Memory B cell (primary cell): ENCODE measurements around the gene PRDM11.

Experiments
- ATAC-seq: fragments of 150-1000 bp; cut with Tn5 transposase; 2 replicates; pipeline ENCODE4 v1.10.0; 2021; ENCODE audit warnings: low read depth, mild to moderate bottlenecking, moderate library complexity
- DNase-seq, 2 donors: peaks; one replicate each; pipeline ENCODE4 v3.0.0; 2022; ENCODE audit warnings: low spot score in 2 of 2
- H3K27ac Mint-ChIP-seq: one replicate; pipeline ENCODE4 v1.8.0; 2022; ENCODE audit warnings: mild to moderate bottlenecking, moderate library complexity, mixed read lengths
- H3K27me3 Mint-ChIP-seq: one replicate; pipeline ENCODE4 v1.8.0; 2022; ENCODE audit warnings: mixed read lengths
- H3K36me3 Mint-ChIP-seq: one replicate; pipeline ENCODE4 v1.8.0; 2022; ENCODE audit warnings: mild to moderate bottlenecking, mixed read lengths
- H3K4me1 Mint-ChIP-seq: one replicate; pipeline ENCODE4 v1.8.0; 2022; ENCODE audit warnings: mixed read lengths
- H3K4me3 Mint-ChIP-seq: one replicate; pipeline ENCODE4 v1.8.0; 2022; ENCODE audit warnings: mild to moderate bottlenecking, moderate library complexity, mixed read lengths
- H3K9me3 Mint-ChIP-seq: one replicate; pipeline ENCODE4 v1.8.0; 2022; ENCODE audit warnings: mixed read lengths

The PRDM11 gene

GRCh38 chr11:45168366-45169130 is 22.1 kb downstream of the PRDM11 start:
- ATAC-seq (no peak), DNase-seq (no peak)
- Mint-ChIP-seq H3K4me3 (no peak overlapping the region), H3K27me3 (no peaks in the 10 kb centered on the region), H3K27ac (no peak overlapping the region), H3K9me3 (no peaks in the 10 kb centered on the region), H3K36me3 (peaks cover 6% of the 10 kb centered on the region), H3K4me1 (peaks cover 27% of the 10 kb centered on the region)

DNA sequence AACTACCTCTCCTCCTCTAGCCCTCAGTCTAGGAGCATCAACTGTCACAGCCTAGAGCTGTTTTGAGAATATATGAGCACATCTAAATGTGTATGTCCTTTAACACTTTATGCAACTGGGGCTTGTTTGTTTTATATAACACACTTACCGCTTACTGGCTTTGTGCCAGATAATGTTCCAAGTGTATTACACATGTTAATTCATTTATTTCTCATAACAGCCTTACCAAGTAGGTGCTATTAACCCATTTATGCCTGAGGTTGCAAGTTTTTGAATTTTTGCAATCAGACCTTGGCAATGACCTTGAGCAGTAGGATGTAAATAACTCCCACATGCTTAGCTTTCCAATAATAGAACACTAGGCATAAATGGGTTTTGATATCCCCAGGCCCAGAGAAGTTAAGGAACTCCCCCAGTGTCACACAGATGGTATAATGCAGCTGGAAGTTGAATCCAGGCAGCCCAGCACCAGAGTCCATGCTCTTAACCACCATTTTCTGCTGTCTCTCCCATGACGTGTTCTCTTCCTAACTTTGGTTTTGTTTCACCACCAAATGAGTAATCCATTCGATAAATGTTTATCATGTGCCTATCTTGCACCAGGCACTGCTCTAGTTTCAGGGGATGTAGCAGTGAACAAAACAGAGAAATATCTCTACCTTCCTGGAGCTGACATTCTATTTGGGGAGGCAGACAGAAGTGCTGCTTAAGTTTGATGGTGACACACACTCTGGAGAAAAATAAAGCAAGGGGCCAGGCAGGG is 23.1 kb downstream of the PRDM11 start:
- Mint-ChIP-seq H3K36me3 (peaks cover 6% of the 10 kb centered on the region), H3K9me3 (no peaks in the 10 kb centered on the region), H3K4me3 (no peak overlapping the region), H3K27ac (no peak overlapping the region), H3K4me1 (peaks cover 29% of the 10 kb centered on the region), H3K27me3 (no peaks in the 10 kb centered on the region)
- no peak for DNase-seq
- no peak for ATAC-seq

GRCh38 chr11:45170484-45170883 is 24.0 kb downstream of the PRDM11 start:
- Mint-ChIP-seq H3K4me1 (peaks cover 30% of the 10 kb centered on the region), H3K27me3 (no peaks in the 10 kb centered on the region), H3K27ac (no peak overlapping the region), H3K4me3 (no peak overlapping the region), H3K9me3 (no peaks in the 10 kb centered on the region), H3K36me3 (peaks cover 7% of the 10 kb centered on the region)
- no peak for DNase-seq
- ATAC-seq, result no peak

DNA sequence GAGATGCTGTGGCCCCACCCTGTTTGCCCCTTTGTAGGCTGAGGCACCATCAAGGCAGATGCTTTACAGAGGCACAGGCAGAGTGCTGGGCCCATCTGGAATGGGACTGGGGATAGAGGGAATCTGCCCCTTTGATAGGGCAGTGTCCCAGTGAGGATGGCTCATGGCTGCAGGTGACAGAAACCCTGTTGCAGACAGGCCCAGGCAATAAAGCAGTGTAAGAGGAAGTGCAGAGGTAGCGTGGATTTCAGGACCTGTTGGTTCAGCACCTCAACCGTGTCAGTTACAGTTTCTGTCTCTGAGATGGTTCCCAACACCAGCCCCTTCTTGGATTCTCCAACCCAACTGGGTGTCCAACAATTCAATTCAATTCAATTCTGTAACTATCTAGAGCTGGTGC is 25.1 kb downstream of the PRDM11 start:
- ATAC-seq (no peak), DNase-seq (no peak)
- Mint-ChIP-seq H3K4me1 (peaks cover 27% of the 10 kb centered on the region), H3K27ac (no peak overlapping the region), H3K27me3 (no peaks in the 10 kb centered on the region), H3K36me3 (peaks cover 3% of the 10 kb centered on the region), H3K9me3 (no peaks in the 10 kb centered on the region), H3K4me3 (no peak overlapping the region)

DNA sequence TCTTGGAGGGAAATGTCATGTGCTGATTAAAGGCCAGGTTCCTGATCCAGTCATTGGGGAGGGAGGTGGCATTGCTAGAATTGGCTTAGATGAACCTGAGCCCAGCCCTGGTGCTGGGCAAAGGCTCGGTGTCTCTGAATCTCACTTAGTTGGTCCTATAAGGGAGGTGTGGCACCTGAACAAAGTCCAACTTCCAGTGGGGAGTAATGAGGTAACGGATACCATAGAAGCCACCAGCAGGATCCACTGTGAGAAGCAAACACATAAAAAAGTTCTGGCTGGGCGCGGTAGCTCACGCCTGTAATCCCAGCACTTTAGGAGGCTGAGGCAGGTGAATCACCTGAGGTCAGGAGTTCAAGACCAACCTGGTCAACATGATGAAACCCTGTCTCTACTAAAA is 26.6 kb downstream of the PRDM11 start:
- Mint-ChIP-seq H3K27me3 (peaks cover 3% of the 10 kb centered on the region), H3K4me3 (no peak overlapping the region), H3K27ac (no peak overlapping the region), H3K4me1 (peaks cover 27% of the 10 kb centered on the region), H3K36me3 (peaks cover 6% of the 10 kb centered on the region), H3K9me3 (no peaks in the 10 kb centered on the region)
- DNase-seq (no peak), ATAC-seq (no peak)

DNA sequence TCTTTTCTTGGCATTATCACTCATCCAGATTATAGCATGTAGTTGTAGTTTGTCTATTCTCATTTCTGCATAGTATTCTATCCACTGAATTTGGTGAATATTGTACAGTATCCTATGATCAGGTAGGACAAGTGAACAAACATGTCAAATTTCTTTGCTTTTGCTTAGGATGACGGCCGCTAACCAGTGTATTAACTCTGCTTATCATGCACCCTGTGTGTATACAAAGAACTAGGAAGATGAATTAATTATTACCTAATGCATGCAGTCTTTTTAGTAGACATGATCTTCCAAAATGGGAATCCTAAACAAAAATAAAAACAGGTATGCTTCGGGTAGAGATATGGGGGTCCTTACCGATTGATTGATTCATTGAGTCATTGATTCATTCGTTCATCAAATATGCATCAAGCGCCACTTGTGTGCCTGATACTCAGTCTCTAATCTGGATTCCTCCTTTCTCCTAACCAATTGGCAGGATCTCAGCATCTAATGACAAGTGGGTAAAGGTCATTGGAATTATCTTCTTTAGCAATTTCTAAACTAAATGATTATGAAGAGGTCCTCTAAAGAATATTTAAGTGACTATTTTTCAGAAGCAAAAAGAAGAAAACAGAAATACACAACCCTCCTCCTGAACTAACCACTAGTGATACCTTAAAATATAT is 27.9 kb downstream of the PRDM11 start:
- DNase-seq (no peak), ATAC-seq (no peak)
- Mint-ChIP-seq H3K4me3 (no peak overlapping the region), H3K27me3 (peaks cover 10% of the 10 kb centered on the region), H3K4me1 (peaks cover 38% of the 10 kb centered on the region), H3K27ac (no peak overlapping the region), H3K36me3 (peaks cover 7% of the 10 kb centered on the region), H3K9me3 (no peaks in the 10 kb centered on the region)

GRCh38 chr11:45174963-45175362 is 28.5 kb downstream of the PRDM11 start:
- Mint-ChIP-seq H3K4me3 (no peak overlapping the region), H3K36me3 (peaks cover 7% of the 10 kb centered on the region), H3K27ac (no peak overlapping the region), H3K27me3 (peaks cover 10% of the 10 kb centered on the region), H3K4me1 (peaks cover 39% of the 10 kb centered on the region), H3K9me3 (no peaks in the 10 kb centered on the region)
- DNase-seq, result no peak
- no peak for ATAC-seq

- Mint-ChIP-seq H3K27me3 (peaks cover 10% of the 10 kb centered on the region), H3K36me3 (peaks cover 7% of the 10 kb centered on the region), H3K27ac (no peak overlapping the region), H3K4me3 (no peak overlapping the region), H3K4me1 (peaks cover 28% of the 10 kb centered on the region), H3K9me3 (no peaks in the 10 kb centered on the region)
- no peak for DNase-seq
- no peak for ATAC-seq
Measured at GRCh38 chr11:45176996-45177395, 30.6 kb downstream of the PRDM11 start.

- Mint-ChIP-seq H3K36me3 (peaks cover 10% of the 10 kb centered on the region), H3K4me3 (no peak overlapping the region), H3K9me3 (no peaks in the 10 kb centered on the region), H3K27ac (no peak overlapping the region), H3K4me1 (peaks cover 28% of the 10 kb centered on the region), H3K27me3 (peaks cover 10% of the 10 kb centered on the region)
- no peak for DNase-seq
- ATAC-seq, result no peak
Measured at GRCh38 chr11:45178223-45178622, 31.8 kb downstream of the PRDM11 start.

DNA sequence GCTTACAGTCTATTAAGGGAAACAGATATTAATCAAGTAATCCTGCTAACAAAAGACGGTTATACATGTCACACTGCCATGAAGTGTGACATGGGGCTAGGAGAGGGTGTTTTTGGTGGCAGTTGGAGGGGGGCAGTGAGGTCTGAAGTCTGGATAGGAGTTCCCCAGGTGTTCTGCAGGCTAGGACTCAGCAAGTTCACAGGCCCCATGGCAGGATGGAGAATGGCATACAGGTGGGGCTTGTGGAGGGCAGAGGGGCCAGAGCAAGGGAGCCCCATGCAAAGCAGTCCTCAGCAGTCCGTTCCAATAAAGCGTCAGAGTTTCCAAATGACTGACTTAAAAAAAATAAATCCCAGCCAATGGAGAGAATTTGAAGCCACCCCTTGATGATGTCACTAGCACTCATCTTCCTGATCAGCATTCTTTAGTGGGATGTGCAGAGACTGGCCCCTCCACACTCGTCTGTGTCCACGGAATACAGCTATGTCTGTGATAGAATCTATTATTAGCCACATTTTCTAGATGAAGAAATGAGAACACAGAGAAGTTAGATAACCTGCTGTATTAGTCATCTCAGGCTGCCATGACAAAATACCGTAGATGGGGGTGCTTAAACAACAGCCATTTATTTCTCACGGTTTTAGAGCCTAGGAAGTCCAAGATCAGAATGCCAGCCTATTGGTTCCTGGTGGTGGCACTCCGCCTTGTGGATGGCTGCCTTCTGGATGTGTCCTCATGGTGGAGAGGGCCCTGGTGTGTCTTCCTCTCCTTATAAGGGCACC is 32.6 kb downstream of the PRDM11 start:
- Mint-ChIP-seq H3K4me1 (peaks cover 27% of the 10 kb centered on the region), H3K27me3 (peaks cover 10% of the 10 kb centered on the region), H3K9me3 (no peaks in the 10 kb centered on the region), H3K4me3 (peak overlapping the region; percentile 56), H3K27ac (no peak overlapping the region), H3K36me3 (peaks cover 10% of the 10 kb centered on the region)
- DNase-seq (no peak), ATAC-seq (no peak)

DNA sequence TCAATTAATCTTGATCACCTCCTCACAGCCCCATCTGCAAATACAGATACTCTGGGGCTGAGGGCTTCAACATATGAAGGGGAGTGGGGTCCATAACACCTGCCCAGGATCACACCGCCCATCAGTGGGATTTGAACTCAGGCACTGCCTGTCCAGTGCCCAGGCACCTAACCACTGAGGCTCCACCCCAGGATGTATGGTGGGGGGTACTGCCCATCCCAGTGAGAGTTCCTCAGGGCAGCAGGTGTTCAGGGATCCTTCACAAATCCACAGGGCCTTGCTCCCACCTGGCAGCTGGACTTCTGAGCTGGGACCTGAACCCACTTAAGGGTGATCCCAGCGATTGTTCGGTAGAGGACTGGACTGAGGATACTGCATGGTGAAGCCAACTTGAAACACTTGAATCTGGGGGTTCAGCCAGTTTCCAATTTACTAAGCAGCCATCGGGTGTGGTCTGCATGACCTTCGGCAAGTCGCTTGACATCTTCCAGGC is 33.3 kb downstream of the PRDM11 start:
- H3K9me3 Mint-ChIP-seq, result no peaks in the 10 kb centered on the region
- DNase-seq (no peak), ATAC-seq (no peak)

DNA sequence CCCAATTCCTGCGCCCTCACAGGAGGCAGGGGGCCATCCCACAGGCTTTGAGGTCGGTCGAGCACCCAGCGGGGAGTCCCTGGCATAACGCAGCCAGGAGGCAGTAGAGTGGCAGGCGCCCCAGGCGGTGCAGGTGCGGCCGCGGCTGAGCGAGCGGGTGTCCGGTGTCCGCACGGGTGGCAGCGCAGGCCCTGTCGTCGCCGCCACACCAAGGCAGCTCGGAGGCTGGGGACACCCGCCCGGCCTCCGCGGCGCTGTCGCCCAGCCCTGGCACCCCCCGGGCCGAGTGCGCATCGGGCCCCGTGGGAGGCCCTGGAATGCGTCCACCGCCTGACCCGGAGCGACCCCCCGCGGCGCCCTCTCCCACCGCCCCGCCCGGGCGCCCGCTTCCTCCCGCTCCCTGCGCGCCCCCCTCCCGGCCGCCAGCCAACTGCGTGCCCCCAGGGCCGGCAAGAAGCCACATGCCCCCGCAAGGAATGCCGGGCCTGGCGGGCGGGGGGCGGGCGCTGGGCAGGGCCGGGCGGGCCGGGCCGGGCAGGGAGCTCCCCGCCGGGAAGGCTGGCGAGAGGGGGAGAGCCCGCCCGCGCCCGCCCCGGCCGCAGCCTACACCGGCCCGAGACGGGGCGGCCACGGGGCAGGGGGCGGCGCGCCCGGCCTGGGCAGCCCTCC is 33.9 kb downstream of the PRDM11 start:
- ATAC-seq (peak; percentile 75), DNase-seq (peak in 1 of 2 donors; percentile 16)
- peak overlapping the region; percentile 80 for H3K4me3 Mint-ChIP-seq
- peaks cover 9% of the 10 kb centered on the region for H3K36me3 Mint-ChIP-seq
- H3K4me1 Mint-ChIP-seq, result peaks cover 23% of the 10 kb centered on the region
- H3K9me3 Mint-ChIP-seq, result no peaks in the 10 kb centered on the region
- no peak overlapping the region for H3K27ac Mint-ChIP-seq
- peaks cover 10% of the 10 kb centered on the region for H3K27me3 Mint-ChIP-seq

More for the DNA sequence above, 33.3 kb downstream of the PRDM11 start:
- Mint-ChIP-seq H3K27me3 (peaks cover 10% of the 10 kb centered on the region), H3K4me1 (peaks cover 25% of the 10 kb centered on the region), H3K27ac (no peak overlapping the region), H3K4me3 (peak overlapping the region; percentile 80), H3K36me3 (peaks cover 10% of the 10 kb centered on the region)

GRCh38 chr11:45180848-45181192 is 34.4 kb downstream of the PRDM11 start:
- Mint-ChIP-seq H3K27me3 (peaks cover 10% of the 10 kb centered on the region), H3K4me3 (no peak overlapping the region), H3K36me3 (peaks cover 9% of the 10 kb centered on the region), H3K9me3 (no peaks in the 10 kb centered on the region), H3K27ac (no peak overlapping the region), H3K4me1 (peaks cover 23% of the 10 kb centered on the region)
- ATAC-seq, result peak; percentile 61
- DNase-seq, result peak in 1 of 2 donors; percentile 22
